ENCODE data around the gene YBEY.

Gene YBEY

DNA sequence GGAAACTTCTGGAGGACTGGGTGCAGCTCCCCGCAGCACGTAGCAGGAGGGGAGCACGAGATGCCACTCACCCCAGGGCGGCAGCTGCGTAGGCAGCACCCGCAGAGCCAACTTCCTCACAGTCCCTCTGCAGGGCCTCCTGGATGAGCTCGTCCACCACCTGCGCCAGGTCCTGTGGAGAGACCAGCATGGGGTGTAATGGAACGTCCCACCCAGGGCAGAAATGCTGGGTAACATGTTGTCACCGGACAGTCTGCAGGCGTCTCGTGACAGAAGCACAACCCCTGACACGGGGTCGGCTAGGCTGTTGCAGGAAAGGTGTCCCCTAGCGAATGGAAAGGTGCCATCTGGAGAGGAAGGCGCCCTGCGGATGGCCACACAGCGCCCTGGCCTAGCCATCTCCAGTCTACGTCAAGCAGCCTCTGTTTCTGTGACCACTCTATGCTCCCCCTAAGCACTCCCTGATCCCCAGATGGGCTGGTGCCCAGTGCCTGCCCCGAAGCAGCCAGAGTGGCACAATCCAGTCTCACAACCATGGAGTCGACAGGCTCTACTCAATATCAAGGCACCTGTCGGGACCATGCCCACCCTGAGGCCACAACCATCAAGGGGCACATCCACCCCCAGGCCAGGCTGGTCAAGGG, 22.0 kb upstream of the YBEY start:
- DNase-seq (ENCODE audit: low read depth in 2 of 2): no peak

DNA sequence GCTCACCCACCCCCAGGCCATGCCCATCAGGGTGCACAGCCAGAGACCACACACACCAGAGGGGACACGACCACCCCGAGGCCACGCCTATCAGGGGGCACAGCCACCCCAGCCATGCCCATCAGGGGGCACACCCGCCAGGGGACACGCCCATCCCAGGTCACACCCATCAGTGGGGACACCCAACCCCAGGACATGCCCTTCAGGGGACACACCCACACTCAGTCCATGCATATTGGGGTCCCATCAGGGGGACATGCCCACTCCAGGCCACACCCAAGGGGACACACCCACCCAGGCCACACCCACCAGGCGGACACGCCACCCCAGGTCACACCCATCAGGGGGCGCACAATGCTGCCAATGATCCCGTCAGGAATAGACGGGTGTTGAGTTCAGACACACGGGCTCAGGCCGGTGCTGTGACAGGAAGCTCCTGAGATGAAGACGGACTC, 21.4 kb upstream of the YBEY start:
- DNase-seq (ENCODE audit: low read depth in 2 of 2): no peak

DNA sequence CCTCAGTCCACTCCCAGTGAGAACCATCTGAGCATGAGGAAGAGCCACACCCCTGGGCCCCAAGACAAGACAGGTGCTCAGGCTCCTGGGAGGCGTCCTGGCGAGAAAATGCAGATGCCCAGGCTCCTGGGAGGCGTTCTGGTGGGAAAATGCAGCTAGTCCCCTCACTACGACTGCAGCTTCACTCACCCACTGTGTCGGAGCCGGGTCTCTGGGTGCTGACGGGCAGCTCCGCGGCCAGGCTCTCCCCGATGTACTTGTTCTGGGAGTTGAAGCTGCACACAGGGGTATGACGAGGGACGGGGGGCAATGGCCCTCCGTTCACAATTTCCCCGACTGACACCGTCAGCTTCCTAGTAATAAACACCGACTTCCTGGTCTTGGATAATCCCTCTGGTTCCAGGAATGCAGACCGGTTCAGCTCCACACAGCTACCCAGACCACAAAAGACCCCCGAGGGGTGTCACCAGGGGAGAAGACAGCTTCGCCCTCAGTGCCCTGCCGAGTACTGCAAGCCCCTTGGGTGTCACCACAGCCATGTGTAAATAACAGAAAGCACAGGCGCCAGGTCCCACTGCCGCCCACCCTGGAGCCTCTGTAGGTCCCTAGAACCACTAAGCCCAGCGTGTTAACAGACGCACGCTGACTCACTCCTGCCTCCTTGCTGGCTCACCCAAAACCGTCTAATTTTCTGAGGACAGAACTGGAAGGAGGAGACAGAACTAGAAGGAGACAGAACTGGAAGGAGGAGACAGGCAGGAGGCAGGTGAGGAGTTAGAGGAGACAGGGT, 20.2 kb upstream of the YBEY start:
- DNase-seq (ENCODE audit: low read depth in 2 of 2): no peak

- DNase-seq (ENCODE audit: low read depth in 2 of 2): no peak
Measured at GRCh38 chr21:46266946-46267345, 19.2 kb upstream of the YBEY start.

DNA sequence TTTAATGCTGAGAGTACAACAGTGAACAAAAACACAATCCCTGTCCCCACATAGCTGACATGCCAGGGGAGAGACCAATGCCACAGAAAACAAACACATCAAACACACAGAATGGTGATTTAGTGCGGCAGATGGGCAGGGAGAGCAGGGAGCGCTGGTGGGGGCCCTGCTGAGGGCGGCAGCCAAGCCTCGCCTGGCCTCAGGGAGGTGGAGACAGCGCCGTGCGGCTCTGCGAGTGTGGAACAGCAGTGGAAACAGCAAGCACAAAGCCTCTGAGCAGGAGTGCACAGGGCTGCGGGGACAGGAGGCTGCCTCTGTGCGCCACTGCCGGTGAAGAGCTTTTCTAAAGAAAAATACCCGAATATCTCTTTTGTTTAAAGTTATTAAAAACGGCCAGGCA, 17.8 kb upstream of the YBEY start:
- no peak for DNase-seq (ENCODE audit: low read depth in 2 of 2)

DNA sequence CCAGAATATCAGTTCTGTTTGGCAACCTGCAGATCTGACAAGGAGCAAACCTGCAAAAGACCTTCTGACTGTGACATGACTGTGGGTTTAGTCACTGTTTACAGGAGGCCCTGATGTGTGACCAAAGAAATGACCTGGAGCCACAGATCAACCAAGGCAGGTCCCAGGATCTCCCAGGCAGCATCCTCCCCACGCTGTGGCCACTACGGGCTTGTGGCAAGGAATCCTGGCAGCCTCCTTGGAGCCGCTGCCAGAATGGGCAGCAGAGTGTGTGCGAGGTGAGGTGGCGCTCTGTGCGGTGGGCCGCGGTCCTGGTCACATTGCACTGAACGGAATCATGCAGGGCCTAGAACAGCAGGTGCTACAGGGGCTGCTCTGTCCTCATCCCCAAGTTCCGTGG, 16.7 kb upstream of the YBEY start:
- DNase-seq (ENCODE audit: low read depth in 2 of 2): no peak

- no peak for DNase-seq (ENCODE audit: low read depth in 2 of 2)
Measured at GRCh38 chr21:46273341-46273740, 12.8 kb upstream of the YBEY start.

- DNase-seq (ENCODE audit: low read depth in 2 of 2): no peak
Measured at GRCh38 chr21:46274797-46275390, 11.2 kb upstream of the YBEY start.

- DNase-seq (ENCODE audit: low read depth in 2 of 2): no peak
Measured at GRCh38 chr21:46284077-46284644, 2.0 kb upstream of the YBEY start.

DNA sequence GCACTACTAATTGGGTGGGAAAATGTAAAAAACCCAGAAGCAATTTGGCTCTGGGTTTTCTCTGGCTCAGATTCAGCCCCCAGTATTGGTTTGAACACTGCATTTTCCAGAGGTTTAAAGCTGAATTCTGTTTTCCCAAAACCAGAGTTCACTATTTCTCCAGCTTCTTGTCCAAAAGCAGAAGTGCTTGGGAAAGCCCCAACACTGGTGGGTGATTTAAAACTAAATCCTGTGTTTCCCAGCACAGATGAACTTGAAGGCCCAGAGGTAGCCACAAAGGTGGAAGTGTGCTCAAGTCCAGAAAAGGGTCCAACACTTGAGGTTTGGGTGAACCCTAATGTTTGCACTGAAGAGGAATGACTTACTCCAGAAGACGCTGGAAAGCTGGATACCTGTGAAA, 1.4 kb upstream of the YBEY start:
- DNase-seq (ENCODE audit: low read depth in 2 of 2): no peak

- DNase-seq (ENCODE audit: low read depth in 2 of 2): no peak
Measured at GRCh38 chr21:46285206-46285661, 908 bp upstream of the YBEY start, which contains the start of gene MCM3AP. Gene MCM3AP (minus strand): TSS chr21:46285611. CDS start chr21:46285286, 325 bp downstream.

- DNase-seq (ENCODE audit: low read depth in 2 of 2): no peak
Measured at GRCh38 chr21:46286648-46287002, 483 bp downstream of the YBEY start.

- DNase-seq (ENCODE audit: low read depth in 2 of 2): no peak
Measured at GRCh38 chr21:46287541-46287940, 1.4 kb downstream of the YBEY start.

DNA sequence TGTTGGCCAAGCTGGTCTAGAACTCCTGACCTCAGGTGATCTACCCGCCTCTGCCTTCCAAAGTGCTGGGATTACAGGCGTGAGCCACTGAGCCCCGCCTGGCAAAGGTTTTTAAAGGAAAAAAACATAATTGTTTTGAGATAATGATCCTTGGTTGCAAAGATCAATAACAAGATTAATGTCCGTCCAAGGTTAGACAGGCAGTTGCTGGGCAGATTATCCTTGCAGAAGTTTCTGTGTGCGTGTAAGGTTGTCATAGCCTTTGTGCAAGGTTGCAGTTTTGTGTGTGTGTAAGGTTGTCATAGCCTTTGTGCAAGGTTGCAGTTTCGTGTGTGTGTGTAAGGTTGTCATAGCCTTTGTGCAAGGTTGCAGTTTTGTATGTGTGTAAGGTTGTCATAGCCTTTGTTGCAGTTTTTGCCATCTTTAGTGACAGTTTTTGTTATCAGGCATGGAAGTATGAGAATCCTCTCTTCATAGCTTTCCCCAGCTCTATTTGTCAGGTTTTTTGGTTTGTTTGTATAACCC, 3.6 kb downstream of the YBEY start:
- no peak for DNase-seq (ENCODE audit: low read depth in 2 of 2)

GRCh38 chr21:46291561-46291960, 5.4 kb downstream of the YBEY start:
- no peak for DNase-seq (ENCODE audit: low read depth in 2 of 2)

- DNase-seq (ENCODE audit: low read depth in 2 of 2): no peak
Measured at GRCh38 chr21:46294647-46295176, 8.6 kb downstream of the YBEY start.

GRCh38 chr21:46295177-46295770, 9.1 kb downstream of the YBEY start:
- DNase-seq (ENCODE audit: low read depth in 2 of 2): no peak

DNA sequence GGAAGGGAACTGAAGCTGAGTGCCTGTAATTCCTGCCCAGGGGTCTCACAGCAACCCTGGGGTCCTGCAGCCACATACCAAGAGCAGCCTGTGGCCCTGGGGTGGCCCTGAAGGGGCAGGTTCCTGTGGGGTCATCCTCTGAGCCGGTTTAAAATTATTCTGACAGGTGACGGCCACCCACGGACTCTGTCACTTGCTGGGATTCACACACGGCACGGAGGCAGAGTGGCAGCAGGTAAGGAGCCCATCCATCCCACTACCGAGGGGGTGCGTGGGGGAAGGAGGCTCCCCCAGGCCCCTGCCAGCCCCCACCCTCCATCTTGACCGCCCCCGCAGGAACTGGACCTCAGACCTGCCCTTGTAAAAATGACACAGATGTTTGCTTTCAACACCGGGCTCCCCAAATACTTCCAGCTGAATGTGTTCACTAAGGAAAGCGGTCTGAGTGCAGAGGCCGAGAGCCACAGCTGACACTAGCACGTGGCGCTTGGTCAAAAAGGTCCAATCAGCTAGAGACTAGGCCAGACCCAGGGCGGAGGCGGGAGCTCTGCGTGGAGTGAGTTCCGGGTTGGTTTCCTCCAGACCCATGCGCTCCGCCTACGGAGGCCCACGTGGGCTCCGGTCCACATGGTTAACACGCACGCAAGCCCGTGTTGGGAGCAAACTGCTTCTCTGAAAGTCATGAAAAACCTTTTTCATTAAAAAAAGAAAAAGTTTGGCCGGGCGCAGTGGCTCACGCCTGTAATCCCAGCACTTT, 10.0 kb downstream of the YBEY start:
- peak; percentile 46 to 59 for DNase-seq (ENCODE audit: low read depth in 2 of 2)

- DNase-seq (ENCODE audit: low read depth in 2 of 2): no peak
Measured at GRCh38 chr21:46297338-46298271, 11.5 kb downstream of the YBEY start.

DNA sequence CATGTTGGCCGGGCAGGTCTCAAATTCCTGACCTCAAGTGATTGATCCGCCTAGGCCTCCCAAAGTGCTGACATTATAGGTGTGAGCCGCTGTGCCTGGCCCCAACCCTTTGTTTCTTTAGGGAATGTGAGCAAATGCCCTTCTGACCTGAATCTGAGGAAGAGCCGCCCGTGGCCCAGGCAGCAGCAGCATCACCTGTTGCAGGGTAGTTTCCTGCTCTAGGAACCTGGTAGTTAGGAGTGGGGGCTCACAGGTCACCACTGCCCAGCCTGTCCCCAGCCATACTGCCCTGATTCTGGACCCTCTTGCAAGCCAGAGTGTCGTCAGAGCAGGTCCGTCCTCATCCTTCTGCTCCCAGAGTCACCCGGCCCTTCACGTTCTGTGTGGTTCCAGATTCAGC, 13.0 kb downstream of the YBEY start:
- DNase-seq (ENCODE audit: low read depth in 2 of 2): no peak
